GM19035 (cell line): ENCODE data around the gene GAPT.

Experiments
- ATAC-seq: cut with Tn5 transposase; IDR thresholded peaks from one replicate; pipeline ENCODE4 v1.9.1; 2021; ENCODE audit not compliant: unreplicated experiment

GAPT gene

GRCh38 chr5:58460732-58461286 is 30.4 kb upstream of the GAPT start:
- ATAC-seq: peak; percentile 78

- ATAC-seq: no peak
Observed at GRCh38 chr5:58462154-58462553, 29.1 kb upstream of the GAPT start.

- no peak for ATAC-seq
Observed at GRCh38 chr5:58462623-58463230, 28.5 kb upstream of the GAPT start.

- peak; percentile 93 for ATAC-seq
Observed at GRCh38 chr5:58466939-58467338, 24.3 kb upstream of the GAPT start.

GRCh38 chr5:58469896-58470295 is 21.3 kb upstream of the GAPT start:
- no peak for ATAC-seq

DNA sequence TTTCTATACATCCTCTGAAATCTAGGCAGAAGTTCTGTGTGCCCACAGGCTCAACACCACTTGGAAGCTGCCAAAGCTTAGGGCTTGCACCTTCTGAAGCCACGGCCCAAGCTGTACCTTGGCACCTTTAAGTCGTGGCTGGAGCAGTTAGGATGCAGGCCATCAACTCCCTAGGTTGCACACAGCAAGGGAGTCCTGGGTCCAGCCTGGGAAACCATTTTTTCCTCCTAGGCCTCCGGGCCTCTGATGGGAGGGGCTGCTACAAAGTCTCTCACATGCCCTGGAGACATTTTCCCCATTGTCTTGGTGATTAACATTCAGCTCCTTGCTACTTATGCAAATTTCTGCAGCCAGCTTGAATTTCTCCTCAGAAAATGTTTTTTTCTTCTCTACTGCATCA is 15.8 kb upstream of the GAPT start:
- ATAC-seq: no peak

GRCh38 chr5:58477760-58478376 is 13.4 kb upstream of the GAPT start:
- no peak for ATAC-seq

- no peak for ATAC-seq
Observed at GRCh38 chr5:58481066-58481676, 10.1 kb upstream of the GAPT start.

DNA sequence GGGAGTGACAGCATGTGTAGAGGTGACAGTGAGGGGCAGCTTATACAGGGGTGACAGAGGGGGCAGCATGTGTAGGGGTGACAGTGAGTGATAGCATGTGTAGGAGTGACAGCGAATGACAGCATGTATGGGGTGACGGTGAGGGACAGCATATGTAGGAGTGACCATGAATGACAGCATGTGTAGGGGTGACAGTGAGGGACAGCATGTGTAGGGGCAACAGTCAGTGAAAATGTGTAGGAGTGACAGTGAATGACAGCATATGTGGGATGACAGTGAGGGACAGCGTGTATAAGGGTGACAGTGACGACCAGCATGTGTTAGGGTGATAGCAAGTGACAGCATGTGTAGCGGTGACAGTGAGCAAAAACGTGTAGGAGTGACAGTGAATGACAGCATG is 9.4 kb upstream of the GAPT start:
- ATAC-seq: no peak

DNA sequence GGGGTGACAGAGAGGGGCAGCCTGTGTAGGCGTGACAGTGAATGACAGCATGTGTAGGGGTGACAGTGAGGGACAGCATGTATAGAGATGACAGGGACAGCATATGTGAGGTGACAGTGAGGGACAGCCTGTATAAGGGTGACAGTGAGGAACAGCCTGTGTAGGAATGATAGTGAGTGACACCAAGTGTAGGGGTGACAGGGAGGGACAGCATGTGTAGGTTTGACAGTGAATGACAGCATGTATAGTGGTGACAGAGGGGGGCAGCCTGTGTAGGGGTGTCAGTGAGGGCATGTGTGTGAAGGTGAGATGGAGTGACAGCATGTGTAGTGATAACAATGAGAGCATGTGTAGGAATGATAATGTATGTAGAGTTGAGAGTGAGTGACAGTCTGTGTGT is 8.7 kb upstream of the GAPT start:
- ATAC-seq: no peak

GRCh38 chr5:58484505-58484904 is 6.7 kb upstream of the GAPT start:
- ATAC-seq: no peak

GRCh38 chr5:58486290-58486689 is 4.9 kb upstream of the GAPT start:
- ATAC-seq: no peak

DNA sequence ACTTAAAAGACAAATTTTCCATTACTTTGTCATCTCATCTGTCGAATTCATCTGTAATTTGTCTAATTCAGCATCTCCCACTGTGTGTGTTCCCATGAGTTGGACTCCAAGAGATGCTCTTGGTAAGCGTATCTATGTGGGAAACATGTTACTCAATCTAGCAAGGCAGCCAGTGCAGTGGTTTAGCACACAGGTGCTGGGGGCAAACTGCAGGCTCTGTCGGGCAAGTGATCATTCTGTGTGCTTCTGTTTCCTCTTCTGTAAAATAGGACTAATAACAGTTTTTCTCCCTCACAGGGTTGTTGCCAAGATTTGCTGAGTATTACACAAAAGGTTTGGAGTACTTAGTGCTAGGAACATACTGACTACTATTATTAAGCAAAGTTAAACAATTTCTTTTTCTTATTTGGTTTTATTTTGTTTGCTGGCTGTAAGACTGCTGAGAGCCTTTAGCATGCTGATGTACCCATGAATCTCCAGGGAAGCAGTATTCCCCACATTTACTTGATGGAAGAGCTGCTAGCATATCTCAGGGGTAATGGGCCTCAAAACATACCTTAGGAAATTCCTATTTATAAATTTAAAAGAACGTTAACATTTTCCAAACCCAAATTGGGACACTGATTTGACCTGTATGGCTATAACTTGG is 709 bp upstream of the GAPT start:
- no peak for ATAC-seq

- ATAC-seq: no peak
Observed at GRCh38 chr5:58493141-58493540, 1.9 kb downstream of the GAPT start.

GRCh38 chr5:58496488-58496887 is 5.3 kb downstream of the GAPT start:
- no peak for ATAC-seq

DNA sequence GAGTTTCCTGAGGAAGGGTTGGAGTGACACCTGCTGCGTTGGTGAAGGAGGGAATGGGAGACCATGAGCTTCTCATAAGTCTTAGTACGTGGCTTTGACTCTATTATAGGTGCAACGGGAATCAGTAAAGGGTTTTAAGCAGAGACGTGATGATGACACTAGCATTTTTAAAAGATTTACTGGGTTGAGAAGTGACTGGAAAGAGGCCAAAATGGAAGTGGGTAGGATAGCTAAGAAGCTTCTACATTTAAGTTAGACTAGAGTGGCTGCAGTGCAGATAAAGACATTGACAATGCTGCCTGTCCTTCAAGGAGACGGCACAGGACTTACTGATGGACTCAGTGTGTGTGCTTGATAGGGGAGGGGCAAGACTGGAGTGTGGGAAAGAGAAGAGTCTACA is 6.2 kb downstream of the GAPT start:
- no peak for ATAC-seq

- ATAC-seq: no peak
Observed at GRCh38 chr5:58497921-58498320, 6.7 kb downstream of the GAPT start.

DNA sequence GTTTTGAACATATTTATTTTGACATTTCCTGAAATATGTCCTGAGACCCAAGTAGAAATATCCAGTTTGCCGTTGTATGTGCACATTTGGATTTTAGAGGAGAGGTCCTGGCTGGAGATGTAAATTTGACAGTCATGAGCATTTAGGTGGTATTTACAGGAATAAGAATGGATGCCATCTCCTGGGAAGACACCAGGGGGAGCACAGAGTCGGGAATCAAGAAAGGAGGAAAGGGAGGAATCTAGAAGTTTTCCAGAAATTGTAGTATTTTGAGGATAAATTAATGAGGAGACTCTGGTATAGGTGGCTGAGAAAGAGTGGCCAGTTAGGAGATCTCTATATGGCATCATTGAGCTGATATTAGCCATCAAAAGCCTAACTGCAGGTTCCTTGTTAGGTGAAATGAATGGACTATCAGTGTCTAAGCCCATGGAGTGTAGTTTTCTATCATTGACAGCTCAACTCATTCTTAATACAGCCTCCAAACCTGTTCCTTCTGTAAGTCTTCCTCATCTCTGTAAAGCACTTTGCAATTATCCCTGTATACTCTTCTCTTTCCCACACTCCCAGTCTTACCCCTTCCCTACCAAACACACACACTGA is 7.2 kb downstream of the GAPT start:
- no peak for ATAC-seq

DNA sequence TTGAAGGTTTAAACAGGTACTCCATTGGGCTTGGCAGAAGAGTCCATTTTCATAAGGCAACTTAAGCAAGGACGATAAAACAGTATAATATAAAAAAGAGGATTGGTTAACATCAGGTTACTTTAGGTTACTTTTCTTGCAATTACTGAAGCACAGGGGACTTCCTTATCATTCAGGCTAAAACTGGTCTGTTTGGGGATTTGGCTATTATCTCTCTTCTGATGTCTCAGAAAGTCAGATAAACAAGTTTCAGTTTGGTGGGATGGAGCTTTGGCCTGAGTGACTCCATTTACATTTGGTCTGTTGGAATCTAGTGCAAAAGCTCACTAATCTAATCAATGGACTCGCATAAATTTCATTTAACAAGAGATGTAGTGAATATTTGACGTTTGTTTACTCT is 8.0 kb downstream of the GAPT start:
- no peak for ATAC-seq

DNA sequence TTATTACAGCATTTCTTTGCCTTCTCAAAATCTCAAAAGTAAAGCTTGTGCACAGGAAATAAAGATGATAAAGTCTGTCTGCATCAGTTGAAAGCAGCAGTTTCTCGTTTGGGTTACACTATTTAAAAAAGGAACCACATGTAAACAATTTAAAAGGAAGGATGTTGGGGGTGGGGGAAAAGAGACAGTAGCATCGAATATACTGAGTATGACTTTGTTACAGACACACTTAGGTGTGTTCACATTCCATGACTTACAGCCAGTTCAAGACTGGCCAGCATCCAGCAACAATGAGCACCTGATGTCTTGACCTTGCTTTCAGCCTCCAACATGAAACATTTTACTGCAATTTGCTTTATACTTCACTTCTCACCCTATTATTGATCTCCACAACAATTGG is 8.7 kb downstream of the GAPT start:
- no peak for ATAC-seq

- ATAC-seq: no peak
Observed at GRCh38 chr5:58501778-58502417, 10.7 kb downstream of the GAPT start.
